SK-N-SH (cell line): ENCODE results near the gene CRAT.

Source experiments
- EP300 ChIP-seq, 2 experiments: IDR thresholded peaks; 2 replicates each; pipeline versions ENCODE4 v1.4.0 to v1.6.1; 2012; ENCODE audit warnings: borderline replicate concordance in 1 of 2, low read depth in 1 of 2, low read length in 1 of 2
- EZH2phosphoT487 ChIP-seq: fragments of 200-600 bp; sonication (generic); IDR thresholded peaks from 2 replicates; pipeline ENCODE4 v1.6.1; 2017; ENCODE audit warnings: low read depth, mixed run types, mild to moderate bottlenecking, antibody characterized with exemption, moderate library complexity, borderline replicate concordance
- FOXM1 ChIP-seq: IDR thresholded peaks from 2 replicates; pipeline ENCODE4 v1.4.0; 2012; ENCODE audit warnings: low read depth, mild to moderate bottlenecking
- JUND ChIP-seq: IDR thresholded peaks from 2 replicates; pipeline ENCODE4 v1.4.0; 2012
- NFIC ChIP-seq: IDR thresholded peaks from 2 replicates; pipeline ENCODE4 v1.4.0; 2012; ENCODE audit warnings: borderline replicate concordance
- POLR2AphosphoS5 ChIP-seq: IDR thresholded peaks from 2 replicates; pipeline ENCODE4 v1.6.1; 2012; ENCODE audit warnings: low read depth, low read length
- RAD21 ChIP-seq: IDR thresholded peaks from 2 replicates; pipeline ENCODE4 v1.6.1; 2012; ENCODE audit warnings: mild to moderate bottlenecking, low read length
- RFX5 ChIP-seq: IDR thresholded peaks from 2 replicates; pipeline ENCODE4 v1.6.1; 2012; ENCODE audit warnings: mild to moderate bottlenecking, improper control_type of control experiment, low read length
- TAF1 ChIP-seq: IDR thresholded peaks from 2 replicates; pipeline ENCODE4 v1.6.1; 2012; ENCODE audit warnings: low read depth, mild to moderate bottlenecking, low read length, moderate library complexity, borderline replicate concordance
- YY1 ChIP-seq: IDR thresholded peaks from 2 replicates; pipeline ENCODE4 v1.4.0; 2012; ENCODE audit warnings: low read depth, mild to moderate bottlenecking
- TF ChIP-seq, protein P1 (sequence below): fragments of 200-600 bp; sonication (generic); IDR thresholded peaks from 2 replicates; pipeline ENCODE4 v1.6.1; 2017; ENCODE audit warnings: antibody characterized with exemption, mild to moderate bottlenecking, moderate library complexity
- TF ChIP-seq, protein P2 (sequence below): fragments of 150-350 bp; IDR thresholded peaks from 2 replicates; pipeline ENCODE4 v1.6.1; 2017; ENCODE audit warnings: antibody characterized with exemption, low read length, low read depth, borderline replicate concordance
- TF ChIP-seq, protein P3 (sequence below): IDR thresholded peaks from 2 replicates; pipeline ENCODE4; 2012

DNA sequence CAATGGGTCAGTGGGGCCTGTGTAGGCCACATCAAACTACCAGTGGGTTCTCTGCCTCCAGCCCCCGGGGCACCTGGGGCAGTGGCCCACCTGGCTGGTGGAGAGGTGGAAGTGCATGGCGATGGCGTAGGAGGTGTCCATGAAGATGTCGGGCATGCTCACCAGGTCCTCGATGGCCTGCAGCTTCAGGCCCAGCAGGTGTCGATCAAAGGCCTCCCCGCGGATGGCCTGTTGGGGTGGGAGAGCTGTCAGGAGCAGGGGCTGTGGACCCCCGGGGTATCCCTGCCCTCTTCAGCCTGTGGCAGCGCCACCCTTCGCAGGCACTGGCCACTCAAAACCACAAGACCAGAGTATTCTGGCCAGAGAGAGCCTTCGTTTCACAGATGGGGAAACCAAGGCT lies 14.7 kb downstream of the CRAT start:
- TF ChIP-seq, protein P1, sequence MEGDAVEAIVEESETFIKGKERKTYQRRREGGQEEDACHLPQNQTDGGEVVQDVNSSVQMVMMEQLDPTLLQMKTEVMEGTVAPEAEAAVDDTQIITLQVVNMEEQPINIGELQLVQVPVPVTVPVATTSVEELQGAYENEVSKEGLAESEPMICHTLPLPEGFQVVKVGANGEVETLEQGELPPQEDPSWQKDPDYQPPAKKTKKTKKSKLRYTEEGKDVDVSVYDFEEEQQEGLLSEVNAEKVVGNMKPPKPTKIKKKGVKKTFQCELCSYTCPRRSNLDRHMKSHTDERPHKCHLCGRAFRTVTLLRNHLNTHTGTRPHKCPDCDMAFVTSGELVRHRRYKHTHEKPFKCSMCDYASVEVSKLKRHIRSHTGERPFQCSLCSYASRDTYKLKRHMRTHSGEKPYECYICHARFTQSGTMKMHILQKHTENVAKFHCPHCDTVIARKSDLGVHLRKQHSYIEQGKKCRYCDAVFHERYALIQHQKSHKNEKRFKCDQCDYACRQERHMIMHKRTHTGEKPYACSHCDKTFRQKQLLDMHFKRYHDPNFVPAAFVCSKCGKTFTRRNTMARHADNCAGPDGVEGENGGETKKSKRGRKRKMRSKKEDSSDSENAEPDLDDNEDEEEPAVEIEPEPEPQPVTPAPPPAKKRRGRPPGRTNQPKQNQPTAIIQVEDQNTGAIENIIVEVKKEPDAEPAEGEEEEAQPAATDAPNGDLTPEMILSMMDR = no peak
- TF ChIP-seq EP300 (IDR thresholded peaks at IDR 0.05; ENCODE audit: borderline replicate concordance in 1 of 2, low read depth in 1 of 2, low read length in 1 of 2) (no peak), RAD21 (no peak), POLR2AphosphoS5 (no peak), FOXM1 (no peak), NFIC (no peak), JUND (no peak), TAF1 (no peak), RFX5 (no peak), EZH2phosphoT487 (no peak), YY1 (no peak)
- TF ChIP-seq, protein P2, sequence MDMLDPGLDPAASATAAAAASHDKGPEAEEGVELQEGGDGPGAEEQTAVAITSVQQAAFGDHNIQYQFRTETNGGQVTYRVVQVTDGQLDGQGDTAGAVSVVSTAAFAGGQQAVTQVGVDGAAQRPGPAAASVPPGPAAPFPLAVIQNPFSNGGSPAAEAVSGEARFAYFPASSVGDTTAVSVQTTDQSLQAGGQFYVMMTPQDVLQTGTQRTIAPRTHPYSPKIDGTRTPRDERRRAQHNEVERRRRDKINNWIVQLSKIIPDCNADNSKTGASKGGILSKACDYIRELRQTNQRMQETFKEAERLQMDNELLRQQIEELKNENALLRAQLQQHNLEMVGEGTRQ = no peak
- TF ChIP-seq, protein P3, sequence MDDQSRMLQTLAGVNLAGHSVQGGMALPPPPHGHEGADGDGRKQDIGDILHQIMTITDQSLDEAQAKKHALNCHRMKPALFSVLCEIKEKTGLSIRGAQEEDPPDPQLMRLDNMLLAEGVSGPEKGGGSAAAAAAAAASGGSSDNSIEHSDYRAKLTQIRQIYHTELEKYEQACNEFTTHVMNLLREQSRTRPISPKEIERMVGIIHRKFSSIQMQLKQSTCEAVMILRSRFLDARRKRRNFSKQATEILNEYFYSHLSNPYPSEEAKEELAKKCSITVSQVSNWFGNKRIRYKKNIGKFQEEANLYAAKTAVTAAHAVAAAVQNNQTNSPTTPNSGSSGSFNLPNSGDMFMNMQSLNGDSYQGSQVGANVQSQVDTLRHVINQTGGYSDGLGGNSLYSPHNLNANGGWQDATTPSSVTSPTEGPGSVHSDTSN = no peak
